OCI-LY3 (cell line): Measurements from ENCODE around the gene SALL2.

Experiments used
- H2AFZ ChIP-seq: fragments of 200-600, 300-600 bp; shearing (Covaris generic); 2 replicates; pipeline ENCODE4 v1.6.0; 2014; ENCODE audit warnings: antibody characterized with exemption, low read depth, low read length
- H3K27ac ChIP-seq: fragments of 200-600, 300-600 bp; sonication (generic); 2 replicates; pipeline ENCODE4 v1.5.1; 2014; ENCODE audit warnings: mild to moderate bottlenecking, low read length, moderate library complexity, mixed read lengths
- H3K27me3 ChIP-seq: fragments of 200-600, 300-600 bp; sonication (generic); 2 replicates; pipeline ENCODE4 v1.6.1; 2014; ENCODE audit warnings: low read depth, low read length, mixed read lengths
- H3K36me3 ChIP-seq: fragments of 200-600, 300-600 bp; sonication (generic); replicated peaks from 2 replicates; pipeline ENCODE3; 2014; ENCODE audit warnings: low read depth, low read length, mixed read lengths
- H3K4me1 ChIP-seq: fragments of 300-600, 200-600 bp; sonication (generic); 2 replicates; pipeline ENCODE4 v1.6.1; 2014; ENCODE audit warnings: low read length, mixed read lengths
- H3K4me2 ChIP-seq: fragments of 200-600, 300-600 bp; sonication (generic); 2 replicates; pipeline ENCODE4 v1.6.1; 2014; ENCODE audit warnings: low read length, mixed read lengths
- H3K4me3 ChIP-seq: fragments of 300-600, 200-600 bp; sonication (generic); 2 replicates; pipeline ENCODE4 v1.5.1; 2014; ENCODE audit warnings: antibody characterized with exemption, mild to moderate bottlenecking, low read length, moderate library complexity
- H3K79me2 ChIP-seq: fragments of 300-600, 200-600 bp; shearing (Covaris generic); 2 replicates; pipeline ENCODE4 v1.6.1; 2014; ENCODE audit warnings: mild to moderate bottlenecking, low read length, mixed read lengths
- H3K9ac ChIP-seq: fragments of 300-600, 200-600 bp; shearing (Covaris generic); 2 replicates; pipeline ENCODE4 v1.6.0; 2014; ENCODE audit warnings: mild to moderate bottlenecking, low read length, moderate library complexity
- H3K9me3 ChIP-seq: fragments of 200-600, 300-600 bp; shearing (Covaris generic); 2 replicates; pipeline ENCODE4 v1.6.1; 2014; ENCODE audit warnings: low read length, mixed read lengths; ENCODE audit not compliant: insufficient read depth
- H4K20me1 ChIP-seq: fragments of 200-600, 300-600 bp; sonication (generic); 2 replicates; pipeline ENCODE4 v1.6.1; 2016; ENCODE audit warnings: low read length, mixed read lengths; ENCODE audit not compliant: insufficient read depth
- CTCF ChIP-seq: fragments of 200-600, 300-600 bp; sonication (generic); IDR thresholded peaks from 2 replicates; pipeline ENCODE4 v1.5.1; 2014; ENCODE audit warnings: antibody characterized with exemption, low read length, low read depth
- EZH2phosphoT487 ChIP-seq: fragments of 200-600 bp; shearing (Covaris generic); IDR thresholded peaks from 2 replicates; pipeline ENCODE4 v1.6.1; 2018; ENCODE audit warnings: antibody characterized with exemption, mixed run types, low read depth

The SALL2 gene

GRCh38 chr14:21543963-21544362, 17.8 kb upstream of the SALL2 start:
- Histone ChIP-seq H4K20me1 (no peaks in the 10 kb centered on the region), H3K4me1 (no peaks in the 10 kb centered on the region), H3K79me2 (no peaks in the 10 kb centered on the region), H3K9me3 (no peaks in the 10 kb centered on the region), H3K4me2 (no peak overlapping the region), H3K27ac (no peak overlapping the region), H3K4me3 (no peak overlapping the region), H3K9ac (no peak overlapping the region), H3K36me3 (no peaks in the 10 kb centered on the region), H3K27me3 (peaks cover 8% of the 10 kb centered on the region), H2AFZ (no peak overlapping the region)
- no peak for TF ChIP-seq CTCF
- no peak for TF ChIP-seq EZH2phosphoT487

- H3K9ac ChIP-seq = no peak overlapping the region
- H3K27ac ChIP-seq = no peak overlapping the region
- H3K36me3 ChIP-seq = no peaks in the 10 kb centered on the region
- no peaks in the 10 kb centered on the region for H3K79me2 ChIP-seq
- TF ChIP-seq CTCF (no peak), EZH2phosphoT487 (no peak)
- H4K20me1 ChIP-seq = no peaks in the 10 kb centered on the region
- no peaks in the 10 kb centered on the region for H3K4me1 ChIP-seq
- no peak overlapping the region for H3K4me3 ChIP-seq
- peaks cover 12% of the 10 kb centered on the region for H3K27me3 ChIP-seq
- H3K9me3 ChIP-seq = no peaks in the 10 kb centered on the region
- no peak overlapping the region for H3K4me2 ChIP-seq
- H2AFZ ChIP-seq = no peak overlapping the region
These were observed 17.4 kb upstream of the SALL2 start for GRCh38 chr14:21543521-21543960.

GRCh38 chr14:21541413-21542074, 15.4 kb upstream of the SALL2 start:
- no peak overlapping the region for H3K4me3 ChIP-seq
- peaks cover 22% of the 10 kb centered on the region for H3K27me3 ChIP-seq
- H3K4me1 ChIP-seq = no peaks in the 10 kb centered on the region
- H3K9me3 ChIP-seq = no peaks in the 10 kb centered on the region
- no peaks in the 10 kb centered on the region for H3K36me3 ChIP-seq
- H3K9ac ChIP-seq = no peak overlapping the region
- TF ChIP-seq CTCF (no peak), EZH2phosphoT487 (no peak)
- H2AFZ ChIP-seq = 0 out of 2 replicates have a peak overlapping the region, but pooled peaks have one; percentile 6
- H3K79me2 ChIP-seq = no peaks in the 10 kb centered on the region
- no peak overlapping the region for H3K27ac ChIP-seq
- no peaks in the 10 kb centered on the region for H4K20me1 ChIP-seq
- no peak overlapping the region for H3K4me2 ChIP-seq

GRCh38 chr14:21539189-21539940, 13.2 kb upstream of the SALL2 start:
- no peak overlapping the region for H3K9ac ChIP-seq
- H3K36me3 ChIP-seq = no peaks in the 10 kb centered on the region
- H3K9me3 ChIP-seq = no peaks in the 10 kb centered on the region
- peaks cover 36% of the 10 kb centered on the region for H3K27me3 ChIP-seq
- TF ChIP-seq EZH2phosphoT487 (no peak), CTCF (no peak)
- no peaks in the 10 kb centered on the region for H3K4me1 ChIP-seq
- H3K4me3 ChIP-seq = no peak overlapping the region
- no peak overlapping the region for H2AFZ ChIP-seq
- no peaks in the 10 kb centered on the region for H4K20me1 ChIP-seq
- H3K27ac ChIP-seq = no peak overlapping the region
- no peak overlapping the region for H3K4me2 ChIP-seq
- no peaks in the 10 kb centered on the region for H3K79me2 ChIP-seq
